ENCODE results near the gene PGGT1B. TPM values are rescaled to one million over a fixed set of nuclear protein-coding genes. Genes with fewer than 3 reads are reported as not detected.

Gene PGGT1B
- total and polyA plus RNA-seq, 9 donors = 11.9 to 19.6 (median 15.7) TPM

- no peak for DNase-seq
- Histone ChIP-seq H3K4me3 (ENCODE audit: low read length) (no peak overlapping the region), H3K9me3 (replicated peaks; ENCODE audit: control insufficient read depth, low read depth, low read length) (no peaks in the 10 kb centered on the region), H3K27me3 (ENCODE audit: control insufficient read depth, insufficient read depth, low read length) (peaks cover 3% of the 10 kb centered on the region), H3K4me1 (ENCODE audit: control insufficient read depth, insufficient read depth, low read length) (no peaks in the 10 kb centered on the region), H3K27ac (ENCODE audit: low read length) (no peak overlapping the region), H3K36me3 (ENCODE audit: control insufficient read depth, insufficient read depth, low read length) (no peaks in the 10 kb centered on the region)
- 63% methylated on average over 1 of the region's 4 CpGs for WGBS (ENCODE audit: insufficient coverage)
Measured at GRCh38 chr5:115190388-115190787, 72.3 kb downstream of the PGGT1B start.

GRCh38 chr5:115189866-115190265, 72.8 kb downstream of the PGGT1B start:
- Histone ChIP-seq H3K4me1 (ENCODE audit: control insufficient read depth, insufficient read depth, low read length) (no peaks in the 10 kb centered on the region), H3K9me3 (replicated peaks; ENCODE audit: control insufficient read depth, low read depth, low read length) (no peaks in the 10 kb centered on the region), H3K27ac (ENCODE audit: low read length) (no peak overlapping the region), H3K4me3 (ENCODE audit: low read length) (no peak overlapping the region), H3K27me3 (ENCODE audit: control insufficient read depth, insufficient read depth, low read length) (peaks cover 3% of the 10 kb centered on the region), H3K36me3 (ENCODE audit: control insufficient read depth, insufficient read depth, low read length) (no peaks in the 10 kb centered on the region)
- no peak for DNase-seq
- WGBS (ENCODE audit: insufficient coverage) = 40% methylated on average over 1 of the region's 2 CpGs

DNA sequence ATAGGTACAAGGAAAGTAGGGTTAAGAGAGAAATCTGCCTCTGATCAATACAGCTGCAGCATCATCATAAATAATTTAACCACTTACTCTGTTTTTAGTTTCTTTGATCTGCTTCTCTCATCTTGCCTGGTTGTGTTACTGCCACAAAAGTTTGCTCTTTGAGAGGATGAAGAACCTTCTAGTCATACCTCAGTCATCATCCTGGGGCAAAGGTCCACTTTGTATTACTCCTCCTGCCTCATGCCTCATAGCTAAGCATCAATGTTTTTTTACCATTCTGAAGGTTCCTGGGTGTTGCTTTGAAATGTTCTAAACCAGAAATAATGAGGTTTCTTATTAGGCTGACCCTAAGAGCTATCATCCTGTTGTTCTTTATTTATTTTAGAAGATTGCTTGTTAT, 75.9 kb downstream of the PGGT1B start:
- Histone ChIP-seq H3K27ac (ENCODE audit: low read length) (no peak overlapping the region), H3K27me3 (ENCODE audit: control insufficient read depth, insufficient read depth, low read length) (peaks cover 12% of the 10 kb centered on the region), H3K9me3 (replicated peaks; ENCODE audit: control insufficient read depth, low read depth, low read length) (no peaks in the 10 kb centered on the region), H3K4me1 (ENCODE audit: control insufficient read depth, insufficient read depth, low read length) (no peaks in the 10 kb centered on the region), H3K4me3 (ENCODE audit: low read length) (no peak overlapping the region), H3K36me3 (ENCODE audit: control insufficient read depth, insufficient read depth, low read length) (no peaks in the 10 kb centered on the region)
- no peak for DNase-seq

DNA sequence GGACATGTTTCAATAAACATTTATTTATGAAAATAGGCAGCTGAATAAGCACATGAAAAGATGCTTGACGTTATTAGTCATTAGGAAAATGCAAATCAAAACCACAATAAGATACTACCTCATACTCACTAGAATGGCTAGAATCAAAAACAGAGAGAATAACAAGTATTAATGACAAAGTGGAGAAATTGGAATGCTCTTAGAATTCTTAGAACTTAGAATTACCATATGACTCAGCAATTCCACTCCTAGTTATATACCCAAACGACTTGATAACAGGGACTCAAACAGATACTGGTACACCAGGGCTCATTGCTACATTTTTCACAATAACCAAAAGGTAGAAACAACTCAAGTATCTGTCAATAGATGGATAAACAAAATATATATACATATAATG, 77.9 kb downstream of the PGGT1B start:
- Histone ChIP-seq H3K9me3 (replicated peaks; ENCODE audit: control insufficient read depth, low read depth, low read length) (no peaks in the 10 kb centered on the region), H3K4me1 (ENCODE audit: control insufficient read depth, insufficient read depth, low read length) (peaks cover 6% of the 10 kb centered on the region), H3K27me3 (ENCODE audit: control insufficient read depth, insufficient read depth, low read length) (peaks cover 28% of the 10 kb centered on the region), H3K36me3 (ENCODE audit: control insufficient read depth, insufficient read depth, low read length) (no peaks in the 10 kb centered on the region), H3K4me3 (ENCODE audit: low read length) (no peak overlapping the region), H3K27ac (ENCODE audit: low read length) (no peak overlapping the region)
- no peak for DNase-seq
- WGBS (ENCODE audit: insufficient coverage) = no CpG with 5 or more reads among the region's 2 CpGs

DNA sequence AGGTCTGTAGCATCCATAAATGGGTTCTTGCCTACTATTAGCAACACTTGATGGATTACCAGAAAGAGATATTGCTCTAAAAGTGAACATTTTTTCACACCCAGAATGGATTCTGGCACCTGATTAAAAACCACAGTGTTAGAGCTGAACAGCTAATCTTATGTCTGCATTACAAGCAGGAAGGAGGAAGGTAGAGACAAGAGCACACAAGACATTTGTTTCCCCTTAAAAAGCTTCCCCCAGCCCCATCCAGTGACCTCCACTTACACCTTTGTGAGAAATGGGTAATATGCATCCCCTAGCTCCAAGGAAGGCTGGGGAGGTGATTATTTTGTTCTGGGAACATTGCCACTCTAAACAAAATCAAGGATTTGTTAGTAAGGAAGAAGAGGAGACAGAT, 80.9 kb downstream of the PGGT1B start:
- no peaks in the 10 kb centered on the region for H3K9me3 ChIP-seq (replicated peaks; ENCODE audit: control insufficient read depth, low read depth, low read length)
- no peak for DNase-seq
- no peak overlapping the region for H3K4me3 ChIP-seq (ENCODE audit: low read length)
- H3K4me1 ChIP-seq (ENCODE audit: control insufficient read depth, insufficient read depth, low read length) = peaks cover 15% of the 10 kb centered on the region
- H3K27me3 ChIP-seq (ENCODE audit: control insufficient read depth, insufficient read depth, low read length) = peaks cover 51% of the 10 kb centered on the region
- H3K27ac ChIP-seq (ENCODE audit: low read length) = no peak overlapping the region
- no peaks in the 10 kb centered on the region for H3K36me3 ChIP-seq (ENCODE audit: control insufficient read depth, insufficient read depth, low read length)

GRCh38 chr5:115180165-115180709, 82.4 kb downstream of the PGGT1B start:
- Histone ChIP-seq H3K4me1 (ENCODE audit: control insufficient read depth, insufficient read depth, low read length) (peaks cover 15% of the 10 kb centered on the region), H3K27me3 (ENCODE audit: control insufficient read depth, insufficient read depth, low read length) (peaks cover 54% of the 10 kb centered on the region), H3K27ac (ENCODE audit: low read length) (no peak overlapping the region), H3K4me3 (ENCODE audit: low read length) (peak overlapping the region; percentile 51), H3K36me3 (ENCODE audit: control insufficient read depth, insufficient read depth, low read length) (no peaks in the 10 kb centered on the region), H3K9me3 (replicated peaks; ENCODE audit: control insufficient read depth, low read depth, low read length) (no peaks in the 10 kb centered on the region)
- under 1% methylated on average over 49 of the region's 54 CpGs for WGBS (ENCODE audit: insufficient coverage)
- peak; percentile 36 for DNase-seq

- Histone ChIP-seq H3K27ac (ENCODE audit: low read length) (no peak overlapping the region), H3K4me3 (ENCODE audit: low read length) (peak overlapping the region; percentile 51), H3K4me1 (ENCODE audit: control insufficient read depth, insufficient read depth, low read length) (peaks cover 15% of the 10 kb centered on the region), H3K27me3 (ENCODE audit: control insufficient read depth, insufficient read depth, low read length) (peaks cover 54% of the 10 kb centered on the region), H3K9me3 (replicated peaks; ENCODE audit: control insufficient read depth, low read depth, low read length) (no peaks in the 10 kb centered on the region), H3K36me3 (ENCODE audit: control insufficient read depth, insufficient read depth, low read length) (no peaks in the 10 kb centered on the region)
- under 1% methylated on average over 51 of the region's 56 CpGs for WGBS (ENCODE audit: insufficient coverage)
- DNase-seq = peak; percentile 26
Measured at GRCh38 chr5:115179394-115180164, 83.1 kb downstream of the PGGT1B start.

DNA sequence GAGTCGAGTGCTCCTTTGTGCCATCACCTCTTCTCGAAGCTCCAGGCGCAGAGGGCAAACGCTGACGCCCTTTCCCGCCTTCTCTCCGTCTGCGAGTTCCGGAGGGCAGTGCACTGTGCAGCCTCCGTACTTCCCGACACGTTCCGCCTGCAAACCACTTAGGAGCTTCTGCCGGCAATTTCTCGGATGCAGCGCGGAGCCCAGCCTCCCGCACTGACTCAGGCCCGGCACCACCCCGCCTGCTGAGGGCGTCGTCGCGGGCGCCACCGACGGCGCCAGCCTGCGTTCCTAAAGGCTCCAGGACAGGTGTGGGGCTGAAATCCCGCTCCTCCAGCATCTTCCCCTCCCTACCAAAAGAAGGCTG, 83.7 kb downstream of the PGGT1B start:
- H3K27ac ChIP-seq (ENCODE audit: low read length) = no peak overlapping the region
- DNase-seq = peak; percentile 20
- H3K4me3 ChIP-seq (ENCODE audit: low read length) = no peak overlapping the region
- peaks cover 15% of the 10 kb centered on the region for H3K4me1 ChIP-seq (ENCODE audit: control insufficient read depth, insufficient read depth, low read length)
- no peaks in the 10 kb centered on the region for H3K36me3 ChIP-seq (ENCODE audit: control insufficient read depth, insufficient read depth, low read length)
- peaks cover 52% of the 10 kb centered on the region for H3K27me3 ChIP-seq (ENCODE audit: control insufficient read depth, insufficient read depth, low read length)
- no peaks in the 10 kb centered on the region for H3K9me3 ChIP-seq (replicated peaks; ENCODE audit: control insufficient read depth, low read depth, low read length)
- WGBS (ENCODE audit: insufficient coverage) = 23% methylated on average over 30 of the region's 30 CpGs

DNA sequence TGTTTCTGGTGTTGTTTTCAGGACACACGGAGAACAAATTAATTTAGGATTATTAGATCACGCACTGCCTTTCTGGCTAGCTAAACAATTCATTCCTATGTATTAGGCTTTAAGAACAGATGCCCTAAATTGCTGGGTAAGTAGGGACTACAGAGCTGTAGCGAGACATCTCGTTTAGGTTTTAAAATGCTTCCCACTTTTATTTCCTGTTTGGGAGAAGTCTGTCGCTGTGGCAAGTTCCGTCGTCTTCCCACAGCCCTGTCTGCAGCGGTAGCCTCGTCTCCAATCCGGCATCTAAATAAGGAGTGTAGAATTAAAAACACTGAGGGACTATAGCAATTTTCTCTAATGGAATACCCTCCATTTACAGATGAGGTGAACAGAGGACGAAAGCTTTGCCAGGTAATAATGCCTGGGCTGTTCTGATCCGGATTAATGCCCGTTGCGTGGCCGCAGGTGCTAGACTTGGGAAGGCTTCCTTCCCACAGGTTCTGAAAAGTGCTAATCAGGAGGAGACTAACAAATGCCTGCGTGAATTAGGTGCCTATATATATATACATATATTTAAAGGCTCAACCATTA, 91.7 kb downstream of the PGGT1B start:
- DNase-seq = peak; percentile 14
- H3K4me1 ChIP-seq (ENCODE audit: control insufficient read depth, insufficient read depth, low read length) = peaks cover 13% of the 10 kb centered on the region
- no CpG with 5 or more reads among the region's 16 CpGs for WGBS (ENCODE audit: insufficient coverage)
- peaks cover 42% of the 10 kb centered on the region for H3K27me3 ChIP-seq (ENCODE audit: control insufficient read depth, insufficient read depth, low read length)
- no peaks in the 10 kb centered on the region for H3K9me3 ChIP-seq (replicated peaks; ENCODE audit: control insufficient read depth, low read depth, low read length)
- H3K36me3 ChIP-seq (ENCODE audit: control insufficient read depth, insufficient read depth, low read length) = no peaks in the 10 kb centered on the region
- no peak overlapping the region for H3K27ac ChIP-seq (ENCODE audit: low read length)
- H3K4me3 ChIP-seq (ENCODE audit: low read length) = peak overlapping the region; percentile 81

- no peaks in the 10 kb centered on the region for H3K36me3 ChIP-seq (ENCODE audit: control insufficient read depth, insufficient read depth, low read length)
- H3K9me3 ChIP-seq (replicated peaks; ENCODE audit: control insufficient read depth, low read depth, low read length) = no peaks in the 10 kb centered on the region
- H3K4me1 ChIP-seq (ENCODE audit: control insufficient read depth, insufficient read depth, low read length) = peaks cover 13% of the 10 kb centered on the region
- H3K27ac ChIP-seq (ENCODE audit: low read length) = no peak overlapping the region
- WGBS (ENCODE audit: insufficient coverage) = under 1% methylated on average over 64 of the region's 69 CpGs
- peaks cover 38% of the 10 kb centered on the region for H3K27me3 ChIP-seq (ENCODE audit: control insufficient read depth, insufficient read depth, low read length)
- peak overlapping the region; percentile 81 for H3K4me3 ChIP-seq (ENCODE audit: low read length)
- no peak for DNase-seq
Measured at GRCh38 chr5:115170134-115170928, 92.3 kb downstream of the PGGT1B start.
